Suprapubic skin (tissue), 4 donors: ENCODE data around the gene ERC2.

Experiments used
- POLR2A ChIP-seq, 2 donors: fragments of 450-650 bp; IDR thresholded peaks; one replicate each; pipeline ENCODE4 v1.6.1; 2017; ENCODE audit warnings: antibody characterized with exemption in 2 of 2, mild to moderate bottlenecking in 2 of 2, moderate library complexity in 2 of 2
- POLR2AphosphoS5 ChIP-seq, 3 donors: sonication (generic); formaldehyde crosslinking; IDR thresholded peaks; one replicate each; pipeline ENCODE4 v1.6.1; 2017; ENCODE audit warnings: antibody characterized with exemption in 3 of 3
- TF ChIP-seq, protein P1 (sequence below), 2 donors: fragments of 200-600 bp in 1 of 2; fragments of 450-650 bp in 1 of 2; sonication (generic) in 1 of 2; IDR thresholded peaks; one replicate each; pipeline ENCODE4 v1.5.1; 2016 to 2019; ENCODE audit warnings: antibody characterized with exemption in 2 of 2, mild to moderate bottlenecking in 1 of 2, moderate library complexity in 1 of 2

DNA sequence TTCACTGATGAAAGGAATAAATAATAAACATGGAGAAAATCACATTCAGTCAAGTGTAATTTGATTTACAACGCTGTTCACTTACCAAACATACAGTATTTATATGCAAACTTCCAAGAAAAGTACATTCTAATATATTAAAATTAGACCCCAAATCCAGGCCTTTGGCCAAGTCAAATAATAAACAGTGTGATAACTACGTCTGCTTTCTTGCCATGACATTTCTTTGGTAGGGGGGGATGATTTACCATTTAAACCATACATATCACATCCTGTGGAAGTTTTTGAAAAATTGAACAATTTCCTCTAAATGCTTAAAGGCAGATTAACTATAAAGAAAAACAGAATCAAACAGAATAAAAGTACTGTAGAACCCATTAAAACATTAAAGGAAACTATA is 613.0 kb downstream of the ERC2 start:
- TF ChIP-seq, protein P1, sequence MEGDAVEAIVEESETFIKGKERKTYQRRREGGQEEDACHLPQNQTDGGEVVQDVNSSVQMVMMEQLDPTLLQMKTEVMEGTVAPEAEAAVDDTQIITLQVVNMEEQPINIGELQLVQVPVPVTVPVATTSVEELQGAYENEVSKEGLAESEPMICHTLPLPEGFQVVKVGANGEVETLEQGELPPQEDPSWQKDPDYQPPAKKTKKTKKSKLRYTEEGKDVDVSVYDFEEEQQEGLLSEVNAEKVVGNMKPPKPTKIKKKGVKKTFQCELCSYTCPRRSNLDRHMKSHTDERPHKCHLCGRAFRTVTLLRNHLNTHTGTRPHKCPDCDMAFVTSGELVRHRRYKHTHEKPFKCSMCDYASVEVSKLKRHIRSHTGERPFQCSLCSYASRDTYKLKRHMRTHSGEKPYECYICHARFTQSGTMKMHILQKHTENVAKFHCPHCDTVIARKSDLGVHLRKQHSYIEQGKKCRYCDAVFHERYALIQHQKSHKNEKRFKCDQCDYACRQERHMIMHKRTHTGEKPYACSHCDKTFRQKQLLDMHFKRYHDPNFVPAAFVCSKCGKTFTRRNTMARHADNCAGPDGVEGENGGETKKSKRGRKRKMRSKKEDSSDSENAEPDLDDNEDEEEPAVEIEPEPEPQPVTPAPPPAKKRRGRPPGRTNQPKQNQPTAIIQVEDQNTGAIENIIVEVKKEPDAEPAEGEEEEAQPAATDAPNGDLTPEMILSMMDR (IDR thresholded peaks at IDR 0.05) = no peak
- TF ChIP-seq POLR2A (IDR thresholded peaks at IDR 0.05) (no peak), POLR2AphosphoS5 (IDR thresholded peaks at IDR 0.05) (no peak)
